ENCODE data around the gene COASY.
A peak's percentile ranks its signal among the peaks of the same experiment; 100 is the strongest.

COASY gene

GRCh38 chr17:42527932-42528331 is 34.0 kb upstream of the COASY start:
- Mint-ChIP-seq H3K4me1 (peaks cover 26% of the 10 kb centered on the region), H3K36me3 (ENCODE audit: low read depth) (peaks cover 3% of the 10 kb centered on the region), H3K27ac (no peak overlapping the region), H3K27me3 (ENCODE audit: low read depth) (no peaks in the 10 kb centered on the region), H3K9me3 (no peaks in the 10 kb centered on the region), H3K4me3 (no peak overlapping the region)
- no peak for TF ChIP-seq CTCF (IDR thresholded peaks at IDR 0.05; ENCODE audit: unreplicated experiment in 3 of 3)

GRCh38 chr17:42529061-42529460 is 32.9 kb upstream of the COASY start:
- Mint-ChIP-seq H3K36me3 (ENCODE audit: low read depth) (no peaks in the 10 kb centered on the region), H3K27ac (no peak overlapping the region), H3K4me3 (no peak overlapping the region), H3K9me3 (no peaks in the 10 kb centered on the region), H3K4me1 (peaks cover 27% of the 10 kb centered on the region), H3K27me3 (ENCODE audit: low read depth) (no peaks in the 10 kb centered on the region)
- no peak for TF ChIP-seq CTCF (IDR thresholded peaks at IDR 0.05; ENCODE audit: unreplicated experiment in 3 of 3)

GRCh38 chr17:42530952-42531454 is 30.9 kb upstream of the COASY start:
- H3K27ac Mint-ChIP-seq, result no peak overlapping the region
- no peak for TF ChIP-seq CTCF (IDR thresholded peaks at IDR 0.05; ENCODE audit: unreplicated experiment in 3 of 3)
- H3K27me3 Mint-ChIP-seq (ENCODE audit: low read depth), result no peaks in the 10 kb centered on the region
- peaks cover 26% of the 10 kb centered on the region for H3K4me1 Mint-ChIP-seq
- H3K9me3 Mint-ChIP-seq, result no peaks in the 10 kb centered on the region
- H3K4me3 Mint-ChIP-seq, result peak overlapping the region in 1 of 3 experiments; percentile 78
- no peaks in the 10 kb centered on the region for H3K36me3 Mint-ChIP-seq (ENCODE audit: low read depth)

- peak; percentile 38 to 52 (median 48) for TF ChIP-seq CTCF (IDR thresholded peaks at IDR 0.05; ENCODE audit: unreplicated experiment in 3 of 3)
- Mint-ChIP-seq H3K36me3 (ENCODE audit: low read depth) (no peaks in the 10 kb centered on the region), H3K4me3 (peak overlapping the region; percentile 78 to 86 (median 83)), H3K9me3 (no peaks in the 10 kb centered on the region), H3K27me3 (ENCODE audit: low read depth) (no peaks in the 10 kb centered on the region), H3K27ac (peak overlapping the region; percentile 32 to 85 (median 39)), H3K4me1 (peaks cover 26% of the 10 kb centered on the region)
Measured at GRCh38 chr17:42531455-42532354, 30.2 kb upstream of the COASY start.

- H3K36me3 Mint-ChIP-seq (ENCODE audit: low read depth), result peaks cover 10% of the 10 kb centered on the region
- no peaks in the 10 kb centered on the region for H3K27me3 Mint-ChIP-seq (ENCODE audit: low read depth)
- peaks cover 31% of the 10 kb centered on the region for H3K4me1 Mint-ChIP-seq
- no peaks in the 10 kb centered on the region for H3K9me3 Mint-ChIP-seq
- no peak for TF ChIP-seq CTCF (IDR thresholded peaks at IDR 0.05; ENCODE audit: unreplicated experiment in 3 of 3)
- peak overlapping the region; percentile 75 to 92 (median 78) for H3K27ac Mint-ChIP-seq
- peak overlapping the region; percentile 72 to 89 (median 86) for H3K4me3 Mint-ChIP-seq
Measured at GRCh38 chr17:42535155-42536047, 26.5 kb upstream of the COASY start.
